ENCODE measurements around the gene COMMD8. TPM values are rescaled to one million over a fixed set of nuclear protein-coding genes. Genes with fewer than 3 reads are reported as not detected.

The COMMD8 gene
- total RNA-seq, 1 experiment from 2014 or later: 10.9 TPM

DNA sequence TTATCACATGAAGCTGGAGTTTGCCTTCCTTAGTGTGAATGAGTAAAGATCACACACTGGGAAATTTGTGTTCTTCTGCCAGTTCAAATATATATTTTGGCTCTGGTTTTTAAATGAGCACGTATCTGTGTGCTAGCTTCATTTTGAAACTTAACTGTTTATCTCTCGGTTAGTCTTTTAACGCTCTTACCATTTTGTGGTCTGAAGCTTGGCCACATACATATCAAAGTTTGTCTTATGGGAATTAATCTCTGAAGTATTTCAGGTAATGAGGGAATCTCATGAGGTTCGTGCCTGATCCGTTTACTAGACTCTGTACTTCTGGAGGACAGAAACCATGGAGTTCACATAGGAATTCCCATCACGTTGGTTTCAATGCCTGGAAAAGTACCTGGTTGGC is 35.4 kb upstream of the COMMD8 start:
- no peaks in the 10 kb centered on the region for H3K23me2 ChIP-seq (ENCODE audit: insufficient read length, low read depth, low read length, poor library complexity, severe bottlenecking)
- no peak overlapping the region for H4K8ac ChIP-seq (replicated peaks; ENCODE audit: insufficient read length, low read depth, low read length)
- H3K27ac ChIP-seq (ENCODE audit: insufficient read length, low read depth, low read length): no peak overlapping the region
- no peak overlapping the region for H2AFZ ChIP-seq (ENCODE audit: low read length)
- H3K36me3 Mint-ChIP-seq (ENCODE audit: insufficient read depth in 1 of 3, low read depth in 3 of 3): no peaks in the 10 kb centered on the region; a peak in 1 of 7 replicates
- H2BK15ac ChIP-seq (ENCODE audit: low read depth, low read length): no peak overlapping the region
- no peaks in the 10 kb centered on the region for H3K79me1 ChIP-seq (ENCODE audit: insufficient read depth, low read depth, low read length, poor library complexity, severe bottlenecking)
- H3K4ac ChIP-seq (ENCODE audit: low read depth, low read length): no peak overlapping the region
- no peaks in the 10 kb centered on the region for H3K4me1 Mint-ChIP-seq
- no peaks in the 10 kb centered on the region for H3K4me1 ChIP-seq (ENCODE audit: insufficient read depth, low read length)
- H3K14ac ChIP-seq (ENCODE audit: insufficient read depth, low read length): no peak overlapping the region
- H3K9me3 ChIP-seq (ENCODE audit: control insufficient read depth, low read depth, low read length): no peaks in the 10 kb centered on the region
- H3K79me2 ChIP-seq (ENCODE audit: insufficient read depth, low read length): no peaks in the 10 kb centered on the region
- no peaks in the 10 kb centered on the region for H3K27me3 ChIP-seq (ENCODE audit: insufficient read depth, low read length)
- H3T11ph ChIP-seq (ENCODE audit: low read length): no peak overlapping the region
- no peak overlapping the region for H3K56ac ChIP-seq (ENCODE audit: insufficient read length, low read depth, low read length)
- no peak overlapping the region for H3K23ac ChIP-seq (ENCODE audit: insufficient read length, low read depth, low read length)
- no peak overlapping the region for H2BK20ac ChIP-seq (ENCODE audit: low read depth, low read length, poor library complexity, severe bottlenecking)
- no CpG with 5 or more reads among the region's 6 CpGs for WGBS (ENCODE audit: extremely low coverage, insufficient read length, low lambda C conversion rate)
- H3K27ac Mint-ChIP-seq: no peak overlapping the region
- no peaks in the 10 kb centered on the region for H3K27me3 Mint-ChIP-seq (ENCODE audit: low read depth)
- DNase-seq: no peak
- no peak overlapping the region for H4K5ac ChIP-seq (ENCODE audit: insufficient read length, low read depth, low read length)
- TF ChIP-seq, protein P1, sequence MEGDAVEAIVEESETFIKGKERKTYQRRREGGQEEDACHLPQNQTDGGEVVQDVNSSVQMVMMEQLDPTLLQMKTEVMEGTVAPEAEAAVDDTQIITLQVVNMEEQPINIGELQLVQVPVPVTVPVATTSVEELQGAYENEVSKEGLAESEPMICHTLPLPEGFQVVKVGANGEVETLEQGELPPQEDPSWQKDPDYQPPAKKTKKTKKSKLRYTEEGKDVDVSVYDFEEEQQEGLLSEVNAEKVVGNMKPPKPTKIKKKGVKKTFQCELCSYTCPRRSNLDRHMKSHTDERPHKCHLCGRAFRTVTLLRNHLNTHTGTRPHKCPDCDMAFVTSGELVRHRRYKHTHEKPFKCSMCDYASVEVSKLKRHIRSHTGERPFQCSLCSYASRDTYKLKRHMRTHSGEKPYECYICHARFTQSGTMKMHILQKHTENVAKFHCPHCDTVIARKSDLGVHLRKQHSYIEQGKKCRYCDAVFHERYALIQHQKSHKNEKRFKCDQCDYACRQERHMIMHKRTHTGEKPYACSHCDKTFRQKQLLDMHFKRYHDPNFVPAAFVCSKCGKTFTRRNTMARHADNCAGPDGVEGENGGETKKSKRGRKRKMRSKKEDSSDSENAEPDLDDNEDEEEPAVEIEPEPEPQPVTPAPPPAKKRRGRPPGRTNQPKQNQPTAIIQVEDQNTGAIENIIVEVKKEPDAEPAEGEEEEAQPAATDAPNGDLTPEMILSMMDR (conservative IDR thresholded peaks at IDR 0.05): no peak
- no peak overlapping the region for H3K9ac ChIP-seq (ENCODE audit: extremely low read depth, insufficient read length, low read length)
- no peaks in the 10 kb centered on the region for H3K9me3 Mint-ChIP-seq
- no peak overlapping the region for H2AK5ac ChIP-seq (ENCODE audit: insufficient read length, low read length)
- no peak overlapping the region for H2BK5ac ChIP-seq (ENCODE audit: insufficient read length, low read length)
- H3K4me2 ChIP-seq (ENCODE audit: insufficient read depth, insufficient read length, low read length): no peak overlapping the region
- H3K4me3 Mint-ChIP-seq: no peak overlapping the region
- H2BK120ac ChIP-seq (ENCODE audit: low read depth, low read length, poor library complexity, severe bottlenecking): no peak overlapping the region
- H4K91ac ChIP-seq (ENCODE audit: insufficient read length, low read depth, low read length): no peak overlapping the region
- H3K18ac ChIP-seq (ENCODE audit: insufficient read length, low read depth, low read length): no peak overlapping the region
- H4K20me1 ChIP-seq (ENCODE audit: control insufficient read depth, insufficient read depth, insufficient read length): no peaks in the 10 kb centered on the region
- H2BK12ac ChIP-seq (ENCODE audit: insufficient read length, low read depth, low read length): no peak overlapping the region

All from H9 (cell line).